ENCODE measurements around the gene PSME1.

The PSME1 gene

GRCh38 chr14:24177041-24177825 is 41.2 kb downstream of the PSME1 start:
- 89 to 100% methylated on average over 4 to 8 of the region's 12 CpGs for WGBS, 2 experiments (ENCODE audit: insufficient coverage in 2 of 2)
- H3K4me1 ChIP-seq (ENCODE audit: control insufficient read depth, insufficient read depth, low read length, poor library complexity, severe bottlenecking), result no peaks in the 10 kb centered on the region
- H3K27ac ChIP-seq (ENCODE audit: low read depth, low read length, severe bottlenecking), result no peak overlapping the region
- H3K9me3 ChIP-seq (ENCODE audit: control insufficient read depth, low read length), result no peaks in the 10 kb centered on the region
- H3K4me3 ChIP-seq (ENCODE audit: extremely low read depth, insufficient read depth, low read length, poor library complexity, severe bottlenecking), result no peak overlapping the region
- H3K36me3 ChIP-seq (ENCODE audit: control insufficient read depth, insufficient read depth, low read length), result peaks cover 45% of the 10 kb centered on the region

- 90 to 100% methylated on average over 6 to 9 of the region's 14 CpGs for WGBS, 2 experiments (ENCODE audit: insufficient coverage in 2 of 2)
- Histone ChIP-seq H3K4me1 (ENCODE audit: control insufficient read depth, insufficient read depth, low read length, poor library complexity, severe bottlenecking) (no peaks in the 10 kb centered on the region), H3K9me3 (ENCODE audit: control insufficient read depth, low read length) (no peaks in the 10 kb centered on the region), H3K36me3 (ENCODE audit: control insufficient read depth, insufficient read depth, low read length) (peaks cover 50% of the 10 kb centered on the region), H3K4me3 (ENCODE audit: extremely low read depth, insufficient read depth, low read length, poor library complexity, severe bottlenecking) (no peak overlapping the region), H3K27ac (ENCODE audit: low read depth, low read length, severe bottlenecking) (no peak overlapping the region)
These were observed 41.9 kb downstream of the PSME1 start for GRCh38 chr14:24177891-24178290.

- H3K4me3 ChIP-seq (ENCODE audit: extremely low read depth, insufficient read depth, low read length, poor library complexity, severe bottlenecking), result no peak overlapping the region
- no peaks in the 10 kb centered on the region for H3K9me3 ChIP-seq (ENCODE audit: control insufficient read depth, low read length)
- WGBS, 2 experiments (ENCODE audit: insufficient coverage in 2 of 2), result 87 to 92% methylated on average over 7 to 8 of the region's 12 CpGs
- H3K4me1 ChIP-seq (ENCODE audit: control insufficient read depth, insufficient read depth, low read length, poor library complexity, severe bottlenecking), result no peaks in the 10 kb centered on the region
- no peak overlapping the region for H3K27ac ChIP-seq (ENCODE audit: low read depth, low read length, severe bottlenecking)
- peaks cover 57% of the 10 kb centered on the region for H3K36me3 ChIP-seq (ENCODE audit: control insufficient read depth, insufficient read depth, low read length)
These were observed 42.6 kb downstream of the PSME1 start for GRCh38 chr14:24178399-24179178.

- H3K27ac ChIP-seq (ENCODE audit: low read depth, low read length, severe bottlenecking), result no peak overlapping the region
- no peak overlapping the region for H3K4me3 ChIP-seq (ENCODE audit: extremely low read depth, insufficient read depth, low read length, poor library complexity, severe bottlenecking)
- H3K36me3 ChIP-seq (ENCODE audit: control insufficient read depth, insufficient read depth, low read length), result peaks cover 63% of the 10 kb centered on the region
- no peaks in the 10 kb centered on the region for H3K9me3 ChIP-seq (ENCODE audit: control insufficient read depth, low read length)
- 95 to 97% methylated on average over 5 to 9 of the region's 14 CpGs for WGBS, 2 experiments (ENCODE audit: insufficient coverage in 2 of 2)
- no peaks in the 10 kb centered on the region for H3K4me1 ChIP-seq (ENCODE audit: control insufficient read depth, insufficient read depth, low read length, poor library complexity, severe bottlenecking)
These were observed 43.4 kb downstream of the PSME1 start for GRCh38 chr14:24179294-24179960.

GRCh38 chr14:24179961-24180796 is 44.2 kb downstream of the PSME1 start:
- Histone ChIP-seq H3K4me1 (ENCODE audit: control insufficient read depth, insufficient read depth, low read length, poor library complexity, severe bottlenecking) (no peaks in the 10 kb centered on the region), H3K4me3 (ENCODE audit: extremely low read depth, insufficient read depth, low read length, poor library complexity, severe bottlenecking) (no peak overlapping the region), H3K36me3 (ENCODE audit: control insufficient read depth, insufficient read depth, low read length) (peaks cover 71% of the 10 kb centered on the region), H3K27ac (ENCODE audit: low read depth, low read length, severe bottlenecking) (peak overlapping the region; percentile 29), H3K9me3 (ENCODE audit: control insufficient read depth, low read length) (no peaks in the 10 kb centered on the region)
- 87 to 90% methylated on average over 14 to 16 of the region's 18 CpGs for WGBS, 2 experiments (ENCODE audit: insufficient coverage in 2 of 2)

- 93 to 95% methylated on average over 18 to 19 of the region's 19 CpGs for WGBS, 2 experiments (ENCODE audit: insufficient coverage in 2 of 2)
- Histone ChIP-seq H3K36me3 (ENCODE audit: control insufficient read depth, insufficient read depth, low read length) (peaks cover 84% of the 10 kb centered on the region), H3K9me3 (ENCODE audit: control insufficient read depth, low read length) (no peaks in the 10 kb centered on the region), H3K4me1 (ENCODE audit: control insufficient read depth, insufficient read depth, low read length, poor library complexity, severe bottlenecking) (no peaks in the 10 kb centered on the region), H3K4me3 (ENCODE audit: extremely low read depth, insufficient read depth, low read length, poor library complexity, severe bottlenecking) (no peak overlapping the region), H3K27ac (ENCODE audit: low read depth, low read length, severe bottlenecking) (no peak overlapping the region)
These were observed 45.5 kb downstream of the PSME1 start for GRCh38 chr14:24181371-24182077.

GRCh38 chr14:24182110-24182882 is 46.3 kb downstream of the PSME1 start:
- Histone ChIP-seq H3K9me3 (ENCODE audit: control insufficient read depth, low read length) (no peaks in the 10 kb centered on the region), H3K27ac (ENCODE audit: low read depth, low read length, severe bottlenecking) (no peak overlapping the region), H3K4me1 (ENCODE audit: control insufficient read depth, insufficient read depth, low read length, poor library complexity, severe bottlenecking) (peaks cover under 1% of the 10 kb centered on the region), H3K4me3 (ENCODE audit: extremely low read depth, insufficient read depth, low read length, poor library complexity, severe bottlenecking) (no peak overlapping the region), H3K36me3 (ENCODE audit: control insufficient read depth, insufficient read depth, low read length) (peaks cover 85% of the 10 kb centered on the region)
- WGBS, 2 experiments (ENCODE audit: insufficient coverage in 2 of 2), result 93 to 96% methylated on average over 11 to 14 of the region's 14 CpGs

GRCh38 chr14:24183014-24183481 is 47.1 kb downstream of the PSME1 start:
- H3K36me3 ChIP-seq (ENCODE audit: control insufficient read depth, insufficient read depth, low read length), result peaks cover 82% of the 10 kb centered on the region
- WGBS, 2 experiments (ENCODE audit: insufficient coverage in 2 of 2), result 97 to 100% methylated on average over 8 to 12 of the region's 15 CpGs

More at GRCh38 chr14:24183014-24183481, 47.1 kb downstream of the PSME1 start:
- Histone ChIP-seq H3K9me3 (ENCODE audit: control insufficient read depth, low read length) (no peaks in the 10 kb centered on the region), H3K4me3 (ENCODE audit: extremely low read depth, insufficient read depth, low read length, poor library complexity, severe bottlenecking) (no peak overlapping the region), H3K27ac (ENCODE audit: low read depth, low read length, severe bottlenecking) (no peak overlapping the region), H3K4me1 (ENCODE audit: control insufficient read depth, insufficient read depth, low read length, poor library complexity, severe bottlenecking) (peaks cover 8% of the 10 kb centered on the region)
